NCI-H446 (cell line): Measurements from ENCODE around the gene CHCHD10.

Experiments used
- DNase-seq, 2 experiments: peaks; one replicate each; lab custom pipeline; 2025; lab: John Stamatoyannopoulos, UW

The CHCHD10 gene

DNA sequence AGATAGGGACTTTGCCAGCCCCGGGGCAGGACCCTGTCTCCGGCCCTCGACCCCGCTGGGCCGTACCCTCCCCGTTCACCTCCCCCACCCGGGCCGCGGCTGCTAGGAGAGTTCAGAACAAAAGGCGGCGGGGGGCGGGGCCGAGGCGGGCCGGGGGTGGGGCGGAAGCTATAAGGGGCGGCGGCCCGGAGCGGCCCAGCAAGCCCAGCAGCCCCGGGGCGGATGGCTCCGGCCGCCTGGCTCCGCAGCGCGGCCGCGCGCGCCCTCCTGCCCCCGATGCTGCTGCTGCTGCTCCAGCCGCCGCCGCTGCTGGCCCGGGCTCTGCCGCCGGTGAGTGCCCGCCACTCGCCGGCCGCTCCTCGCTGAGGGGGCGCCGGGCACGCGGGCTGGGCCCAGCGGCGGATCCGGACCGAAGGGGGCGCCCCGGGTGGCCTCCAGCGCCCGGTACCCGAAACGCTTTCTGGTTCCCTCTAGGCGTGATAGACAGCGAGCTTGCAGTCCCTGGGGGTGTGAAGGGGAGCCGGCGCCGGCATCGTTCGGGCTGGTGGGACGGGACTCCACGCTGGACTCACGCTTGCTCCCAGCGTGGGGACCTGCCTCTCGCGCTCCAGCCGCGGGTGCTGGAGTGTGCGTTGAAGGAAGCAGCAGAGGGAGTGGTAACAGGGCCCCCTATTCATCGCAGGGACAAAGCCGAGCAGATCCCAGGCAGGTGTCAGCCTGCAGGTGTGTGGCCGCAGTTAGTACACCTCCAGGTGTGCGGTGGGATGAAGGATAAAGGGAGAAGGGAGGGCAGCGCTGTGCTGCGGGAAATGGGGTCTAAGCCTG, 5.1 kb upstream of the CHCHD10 start, which contains the start of gene MMP11:
Gene MMP11 (plus strand): TSS at position 201 of the 825 bp plus-strand sequence. CDS start 22 bp downstream, at position 223.
- DNase-seq = peak in 1 of 2 experiments; percentile 47

DNA sequence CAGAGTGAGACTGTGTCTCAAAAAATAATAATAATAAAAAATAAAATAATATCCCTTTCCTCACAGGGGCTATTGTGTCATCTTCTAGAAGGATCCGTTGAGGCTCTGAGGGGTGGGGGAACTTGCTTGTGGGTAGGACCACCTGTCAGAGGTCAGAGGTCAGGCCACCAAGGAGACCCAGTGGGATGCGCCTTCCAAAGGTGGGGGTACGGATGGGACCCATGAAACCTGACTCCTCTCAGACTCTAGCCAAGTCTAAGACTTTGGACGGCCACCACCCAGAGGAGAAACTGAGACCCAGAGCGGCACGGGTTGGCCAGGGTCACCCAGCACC, 4.5 kb upstream of the CHCHD10 start:
- no peak for DNase-seq

DNA sequence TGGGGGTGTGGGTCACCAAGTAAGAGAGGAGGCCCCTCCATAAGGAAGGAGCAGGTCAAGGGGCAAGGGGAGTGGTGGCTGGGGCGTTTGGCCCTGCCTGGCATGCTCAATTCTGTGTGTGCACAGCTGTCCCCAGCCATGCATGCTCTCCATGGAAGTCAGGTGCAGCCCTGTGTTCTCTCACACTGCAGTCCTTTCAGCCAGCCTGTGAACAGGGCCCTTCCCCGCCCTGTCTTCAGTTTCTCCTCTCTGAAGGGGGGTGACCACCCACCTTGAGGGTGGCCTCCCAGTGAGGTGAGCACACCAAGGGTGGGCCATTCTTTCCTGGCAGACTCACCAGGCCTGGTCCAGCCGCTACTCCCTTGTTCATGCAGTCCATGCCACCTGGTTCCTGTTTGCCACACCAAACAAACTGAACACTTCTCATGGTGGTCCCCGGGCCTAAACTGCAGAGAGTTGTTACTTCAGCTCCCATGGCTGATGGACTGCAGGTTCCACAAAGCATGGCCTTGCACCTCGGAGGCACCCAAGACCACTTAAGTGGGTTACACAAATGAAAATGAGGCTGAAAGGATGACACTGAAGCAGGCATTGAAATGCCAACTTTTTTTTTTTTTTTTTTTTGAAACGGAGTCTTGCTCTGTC, 1.7 kb upstream of the CHCHD10 start:
- no peak for DNase-seq

DNA sequence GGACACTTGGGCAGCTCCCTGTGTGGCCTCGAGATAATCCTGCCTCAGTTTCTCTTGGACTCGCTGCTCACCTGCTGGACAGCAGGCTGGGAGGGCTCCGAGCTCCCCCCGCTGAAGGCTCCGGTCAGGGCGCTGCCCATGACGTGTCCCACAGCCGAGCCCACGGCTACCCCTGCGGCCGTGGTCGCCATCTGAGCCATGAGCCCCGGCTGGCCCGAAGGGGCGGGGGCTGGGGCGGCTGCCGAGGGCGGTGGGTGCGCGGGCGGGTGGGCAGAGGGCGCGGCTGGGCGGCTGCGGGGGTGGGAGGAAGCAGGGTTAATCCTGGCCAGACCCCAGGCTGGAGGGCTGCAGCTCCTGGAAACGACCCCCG, 484 bp downstream of the CHCHD10 start:
- DNase-seq = no peak

DNA sequence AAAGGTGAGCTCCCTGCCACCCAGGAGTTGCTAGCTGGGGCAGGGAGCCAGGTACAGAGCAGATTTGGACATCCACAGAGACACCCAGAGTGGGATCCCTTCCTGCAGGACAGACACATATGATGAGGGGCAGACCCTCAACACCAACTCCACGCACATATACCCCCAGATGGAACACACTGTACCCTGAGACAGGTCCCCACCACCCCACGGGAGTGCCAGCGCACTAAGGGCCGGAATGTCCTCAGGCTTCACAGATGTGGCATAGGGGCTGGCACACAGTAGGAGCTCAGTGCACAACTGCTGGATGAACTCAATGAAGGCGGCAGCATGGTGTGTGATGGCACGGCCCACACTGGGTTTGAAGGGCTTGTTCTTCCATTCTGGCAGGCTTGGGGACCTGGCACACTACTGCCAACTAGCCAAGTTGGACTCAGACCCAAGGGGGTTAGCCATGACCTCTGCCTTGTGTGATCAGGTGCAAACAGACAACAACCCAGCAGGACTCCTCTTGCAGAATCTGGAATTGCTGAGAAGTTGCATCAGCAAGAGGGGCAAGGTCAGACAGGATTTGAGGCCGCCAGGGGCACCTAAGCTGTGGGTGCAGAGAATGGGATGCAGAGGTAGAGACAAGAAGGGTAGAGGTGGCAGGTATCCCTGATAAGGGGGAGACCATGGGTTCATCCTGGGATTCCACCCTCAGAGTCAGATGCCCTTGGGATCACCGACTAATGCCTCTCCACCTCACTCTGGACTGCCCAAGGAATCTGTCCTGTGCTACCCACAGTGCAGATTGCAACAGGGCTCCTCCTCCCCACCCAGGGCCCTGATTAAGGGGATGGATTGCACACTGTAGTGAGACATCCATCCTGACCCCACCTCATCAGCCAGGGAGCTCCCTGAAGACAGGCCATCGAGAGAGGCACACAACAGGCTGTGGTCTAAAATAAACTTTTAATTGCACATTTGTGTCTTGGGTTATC, 2.6 kb downstream of the CHCHD10 start:
- DNase-seq = no peak

DNA sequence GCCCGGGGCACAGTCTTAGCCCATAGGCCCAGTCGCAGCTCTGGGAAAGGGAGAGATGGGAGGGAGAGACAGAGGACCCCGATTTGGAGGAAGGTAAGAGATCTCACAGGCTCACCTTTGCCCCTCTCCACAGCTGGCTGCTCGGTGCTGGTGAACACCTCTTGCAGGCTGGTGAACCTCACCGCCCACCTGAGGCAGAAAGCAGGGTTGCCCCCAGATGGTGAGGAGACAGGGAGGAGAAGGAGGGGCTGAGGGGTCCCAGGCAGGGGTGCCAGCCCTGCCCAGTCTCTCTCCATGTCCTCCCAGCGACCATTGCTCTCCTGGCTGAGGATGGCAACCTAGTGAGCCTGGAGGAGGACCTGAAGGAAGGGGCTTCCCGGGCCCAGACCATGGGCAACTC, 3.8 kb downstream of the CHCHD10 start:
- no peak for DNase-seq

DNA sequence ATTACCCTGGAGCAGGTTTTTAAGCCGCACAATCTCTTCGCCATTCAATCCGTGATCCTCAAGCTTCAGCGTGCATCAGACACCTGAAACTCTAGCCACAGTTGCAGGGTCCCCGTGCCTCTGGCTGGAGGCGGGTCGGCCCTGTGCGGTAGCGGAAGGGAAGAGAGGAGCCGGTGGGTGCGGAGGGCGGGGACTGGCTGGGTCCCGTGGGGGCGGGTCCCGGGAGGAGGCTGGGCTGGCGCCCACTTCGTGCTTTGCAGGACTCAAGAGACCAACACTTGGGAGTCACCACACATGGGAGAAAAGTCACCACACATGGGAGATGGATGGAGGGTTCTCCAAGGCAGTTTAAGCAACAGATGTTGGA, 4.2 kb downstream of the CHCHD10 start:
- no peak for DNase-seq

DNA sequence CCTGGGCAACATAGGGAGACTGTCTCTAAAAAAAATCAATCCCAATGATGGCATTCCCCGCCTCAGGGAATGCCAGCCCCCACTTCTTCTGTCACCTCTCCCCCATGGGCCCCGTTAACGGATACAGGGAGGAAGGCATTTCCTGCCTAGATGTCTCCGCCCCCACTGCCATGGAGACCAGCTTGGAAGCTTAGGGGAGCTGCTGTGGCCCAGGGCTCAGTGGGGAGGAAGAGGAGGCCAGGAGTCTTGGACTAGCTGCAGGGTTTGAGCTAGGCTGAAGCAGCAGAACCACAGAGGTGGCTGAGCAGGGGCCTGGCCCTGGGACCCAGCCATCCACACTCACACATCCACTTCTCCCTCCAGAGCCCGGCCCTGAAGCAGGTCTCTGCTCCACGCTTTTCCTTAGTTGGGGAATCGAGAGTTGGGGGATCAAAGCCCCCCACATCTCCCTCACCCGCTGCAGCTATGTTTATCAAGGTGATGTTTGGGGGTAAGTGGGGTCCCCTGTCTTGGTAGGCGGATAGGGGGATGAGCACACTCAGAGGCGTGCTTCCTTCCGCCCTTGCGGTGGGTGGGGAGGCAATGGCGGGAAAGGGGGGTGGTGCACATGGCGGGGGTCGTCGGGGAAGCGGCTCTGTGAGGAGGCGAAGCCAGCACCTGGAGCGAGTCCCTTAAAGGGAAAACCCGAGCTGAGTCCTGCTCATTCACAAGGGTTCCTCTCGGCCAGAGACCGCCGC, 4.8 kb downstream of the CHCHD10 start, which contains the start of gene C22orf15:
Gene C22orf15 (plus strand): TSS at position 149 of the 737 bp plus-strand sequence. CDS start 317 bp downstream, at position 466.
- no peak for DNase-seq

DNA sequence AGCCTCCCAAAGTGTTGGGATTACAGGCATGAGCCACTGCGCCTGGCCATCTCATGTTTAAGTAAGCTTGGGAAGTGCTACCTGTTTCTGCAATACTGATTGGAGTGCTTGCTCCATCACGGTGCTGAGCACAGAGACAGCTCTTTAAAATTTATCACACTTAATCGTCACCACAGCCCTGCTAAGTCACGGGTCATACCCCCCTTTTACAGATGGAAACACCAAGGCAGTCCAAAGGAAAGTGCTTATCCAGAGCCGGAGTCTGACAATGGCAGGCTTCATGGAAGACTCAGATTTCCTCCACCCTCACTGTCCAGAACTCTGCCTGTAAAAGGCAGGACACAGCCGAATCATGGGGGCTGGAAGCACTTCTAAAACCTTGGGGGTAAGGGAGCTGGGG, 7.7 kb downstream of the CHCHD10 start:
- DNase-seq = no peak

DNA sequence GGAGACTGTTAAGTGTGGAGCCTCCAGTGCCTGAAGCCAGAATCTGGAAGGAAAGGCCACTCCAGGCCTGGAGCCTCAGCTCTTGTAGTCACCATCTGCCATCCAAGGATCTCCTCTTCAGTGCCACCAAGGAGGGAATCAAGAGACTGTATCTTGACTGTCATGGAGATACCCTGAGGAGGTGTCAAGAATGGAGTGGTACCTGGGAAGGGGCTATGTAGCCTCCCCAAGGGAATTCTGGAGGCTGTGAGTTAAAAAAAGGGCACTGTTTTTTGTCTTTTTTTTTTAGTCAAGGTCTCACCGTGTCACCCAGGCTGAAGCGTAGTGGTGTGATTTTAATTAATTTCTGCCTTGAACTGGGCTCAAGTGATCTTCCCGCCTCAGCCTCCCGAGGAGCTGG, 8.2 kb downstream of the CHCHD10 start:
- no peak for DNase-seq

DNA sequence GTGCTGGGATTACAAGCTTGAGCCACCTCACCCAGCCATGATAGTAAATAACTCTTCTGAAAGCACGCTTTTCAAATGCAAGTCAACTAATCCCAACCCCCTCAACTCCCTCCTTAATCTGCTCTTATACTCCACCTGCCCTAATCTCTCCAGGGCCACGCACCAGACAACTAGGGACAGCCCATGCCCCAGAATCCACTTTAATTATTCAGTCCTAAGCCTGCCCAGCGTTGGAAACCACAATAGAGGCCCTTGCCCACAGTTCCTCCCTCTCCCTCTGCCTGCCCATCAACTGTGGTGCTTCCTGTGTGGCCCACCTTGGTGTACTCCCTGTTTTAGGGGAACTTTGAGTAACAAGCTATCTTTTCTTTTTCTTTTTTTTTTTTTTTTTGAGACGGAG, 10.9 kb downstream of the CHCHD10 start:
- no peak for DNase-seq

DNA sequence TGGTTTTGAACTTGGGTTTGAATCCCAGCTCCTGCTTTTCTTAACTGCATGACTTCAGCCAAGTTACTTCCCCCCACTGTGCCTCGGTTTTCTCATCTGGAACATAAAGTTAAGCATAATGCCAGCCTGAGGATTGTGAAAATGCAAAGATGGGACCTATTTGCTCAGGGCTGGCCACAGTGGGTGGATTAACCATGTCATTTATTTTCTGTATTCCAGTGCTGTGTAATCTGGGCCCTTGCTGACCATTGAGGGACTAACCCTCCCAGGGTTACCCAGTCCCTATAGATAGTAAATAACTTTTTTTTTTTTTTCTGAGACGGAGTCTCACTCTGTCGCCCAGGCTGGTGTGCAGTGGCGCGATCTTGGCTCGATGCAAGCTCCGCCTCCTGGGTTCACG, 12.1 kb downstream of the CHCHD10 start:
- no peak for DNase-seq

DNA sequence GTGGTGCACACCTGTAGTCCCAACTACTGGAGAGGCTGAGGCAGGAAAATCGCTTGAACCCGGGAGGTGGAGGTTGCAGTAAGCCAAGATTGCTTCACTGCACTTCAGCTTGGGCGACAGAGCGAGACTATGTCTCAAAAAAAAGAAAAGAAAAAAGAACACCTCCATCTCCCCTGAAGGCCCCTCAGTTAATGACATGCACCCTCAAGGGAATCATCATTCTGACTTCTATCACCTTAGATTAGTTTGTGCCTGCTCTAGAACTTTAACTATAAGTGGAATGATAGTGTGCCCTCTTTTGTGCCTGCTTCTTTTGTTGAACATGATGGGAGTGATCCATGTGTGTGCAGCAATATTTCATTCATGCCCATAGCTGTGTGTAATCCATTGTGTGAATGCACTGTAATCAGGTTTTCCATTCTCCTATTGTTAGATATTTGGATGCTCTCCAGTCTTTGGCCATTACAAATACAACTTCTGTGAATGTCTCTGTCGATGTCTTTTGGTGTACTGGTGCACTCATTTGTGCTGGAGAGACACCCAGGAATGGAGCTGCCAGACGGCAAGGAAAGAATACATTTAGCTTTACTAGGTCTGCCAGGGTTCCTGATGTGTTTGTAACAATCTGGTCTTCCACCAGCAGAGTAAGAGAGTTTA, 12.7 kb downstream of the CHCHD10 start:
- no peak for DNase-seq

DNA sequence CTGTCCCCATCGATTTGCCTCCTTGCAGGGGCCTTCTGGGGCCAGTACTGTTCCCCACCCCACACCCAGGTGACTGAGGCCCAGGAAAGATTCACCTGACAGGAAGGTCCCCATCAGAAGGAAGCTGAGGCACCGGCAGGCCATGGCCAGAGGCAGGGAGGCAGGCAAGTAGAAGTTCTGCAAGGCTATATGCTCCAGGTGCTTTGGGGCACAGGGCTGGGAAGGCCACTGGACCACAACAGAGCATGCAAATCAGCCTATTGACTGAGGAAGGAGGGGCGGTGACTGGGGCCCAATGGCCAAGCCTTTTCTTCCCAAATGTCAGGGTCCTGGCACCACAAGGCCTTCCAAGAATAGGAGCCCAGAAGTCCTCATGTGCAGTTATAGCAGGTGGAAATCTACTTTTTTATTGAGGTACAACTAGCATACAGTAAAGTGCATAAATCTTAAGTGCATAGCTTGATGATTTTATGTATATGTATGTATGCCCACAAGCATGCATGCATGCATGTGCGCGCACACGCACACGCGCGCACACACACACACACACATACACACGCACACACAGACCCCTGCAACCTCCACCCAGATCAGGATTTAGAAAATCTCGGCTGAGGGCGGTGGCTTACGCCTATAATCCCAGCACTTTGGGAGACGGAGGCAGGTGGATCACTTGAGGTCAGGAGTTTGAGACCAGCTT, 13.4 kb downstream of the CHCHD10 start, which contains the start of gene VPREB3:
Gene VPREB3 (minus strand): TSS at position 206 of the 700 bp plus-strand sequence. CDS start 62 bp downstream, at position 144.
- DNase-seq = no peak

DNA sequence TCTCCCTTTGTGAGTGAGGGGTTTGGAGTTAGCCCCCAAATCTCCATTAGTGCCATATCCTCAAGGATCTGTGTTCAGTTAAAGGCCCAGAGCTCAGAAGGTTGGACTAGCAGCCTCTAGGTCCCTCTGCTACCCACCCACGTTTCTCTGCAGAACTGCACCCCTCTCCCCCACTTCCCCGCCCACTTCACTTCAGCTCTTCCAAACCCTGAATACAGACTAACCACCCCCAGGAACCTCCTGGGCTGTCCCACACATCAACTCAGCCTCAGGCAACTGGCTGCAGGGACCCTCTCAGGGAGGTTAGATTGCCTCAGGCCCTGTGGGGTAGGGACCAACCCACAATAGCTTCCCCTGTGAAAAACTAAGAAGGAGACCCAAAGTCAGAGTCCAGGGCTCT, 14.4 kb downstream of the CHCHD10 start:
- DNase-seq = no peak

DNA sequence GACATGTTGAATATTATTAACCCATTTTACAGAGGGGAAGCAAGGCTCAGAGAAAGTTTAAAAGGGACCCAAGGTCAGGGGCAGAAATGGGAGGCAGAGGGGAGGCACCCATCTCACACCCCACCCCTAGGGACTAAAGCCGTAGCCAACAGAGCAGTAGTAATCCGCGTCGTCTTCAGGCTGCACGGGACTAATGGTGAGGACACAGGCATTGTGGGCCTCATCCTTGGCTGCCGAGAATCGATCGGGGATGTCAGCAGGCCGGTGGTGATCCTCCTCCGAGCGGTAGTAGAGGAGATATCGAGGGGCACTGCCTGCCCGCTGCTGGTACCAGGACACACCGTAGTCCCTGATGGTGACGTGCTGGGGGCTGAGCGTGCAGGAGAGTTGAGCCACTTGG, 15.0 kb downstream of the CHCHD10 start:
- DNase-seq = no peak

DNA sequence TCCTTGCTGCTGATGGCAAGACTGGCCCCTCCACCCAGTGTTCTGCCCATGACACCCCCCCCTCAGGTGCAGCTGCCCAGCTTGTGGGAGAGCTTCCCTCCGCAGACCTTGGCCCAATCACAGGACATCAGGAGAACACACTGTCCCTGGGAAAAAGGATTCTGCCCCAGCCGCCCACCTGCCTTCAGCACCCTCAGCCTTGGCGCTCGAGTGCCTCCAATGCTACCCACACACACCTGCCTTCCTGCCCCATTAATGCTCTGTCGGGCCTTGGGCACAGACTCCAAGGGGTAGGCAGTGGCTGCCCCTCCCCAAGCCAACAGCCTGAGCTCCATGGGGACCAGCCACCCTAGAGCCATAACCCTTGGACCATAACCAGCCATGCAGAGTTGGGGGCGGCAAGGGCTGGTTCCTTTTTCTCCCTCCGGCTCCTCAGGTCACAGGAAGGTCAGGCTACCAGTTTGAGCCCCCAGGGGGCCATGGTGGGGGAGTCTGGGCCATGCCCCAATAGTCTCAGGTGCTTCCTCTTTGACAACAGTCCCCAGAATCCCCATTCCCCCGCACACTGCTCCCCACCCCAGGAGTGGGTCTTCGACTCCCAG, 15.6 kb downstream of the CHCHD10 start:
- no peak for DNase-seq

DNA sequence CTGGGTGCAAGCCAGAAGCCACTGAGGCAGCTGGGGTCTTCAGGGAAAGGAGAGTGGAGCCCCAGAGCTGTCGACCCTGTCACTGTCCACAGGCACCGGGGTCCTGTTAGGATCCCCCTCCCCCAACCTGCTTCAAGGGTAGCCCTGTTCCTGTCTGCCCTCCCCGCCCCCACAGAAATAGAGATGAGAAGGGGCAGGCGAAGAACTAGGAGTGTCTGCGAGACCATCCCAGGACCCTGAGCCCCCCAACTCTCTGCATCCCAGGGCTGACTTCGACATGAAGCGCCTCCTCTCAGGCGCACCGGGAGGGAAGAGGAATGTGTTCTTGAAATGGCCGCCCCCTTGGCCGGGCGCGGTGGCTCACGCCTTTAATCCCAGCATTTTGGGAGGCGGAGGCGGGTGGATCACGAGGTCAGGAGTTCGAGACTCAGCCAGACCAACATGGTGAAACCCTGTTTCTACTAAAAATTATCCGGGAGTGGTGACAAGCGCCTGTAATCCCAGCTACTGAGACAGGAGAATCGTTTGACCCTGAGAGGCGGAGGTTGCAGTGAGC, 16.3 kb downstream of the CHCHD10 start:
- DNase-seq = no peak

DNA sequence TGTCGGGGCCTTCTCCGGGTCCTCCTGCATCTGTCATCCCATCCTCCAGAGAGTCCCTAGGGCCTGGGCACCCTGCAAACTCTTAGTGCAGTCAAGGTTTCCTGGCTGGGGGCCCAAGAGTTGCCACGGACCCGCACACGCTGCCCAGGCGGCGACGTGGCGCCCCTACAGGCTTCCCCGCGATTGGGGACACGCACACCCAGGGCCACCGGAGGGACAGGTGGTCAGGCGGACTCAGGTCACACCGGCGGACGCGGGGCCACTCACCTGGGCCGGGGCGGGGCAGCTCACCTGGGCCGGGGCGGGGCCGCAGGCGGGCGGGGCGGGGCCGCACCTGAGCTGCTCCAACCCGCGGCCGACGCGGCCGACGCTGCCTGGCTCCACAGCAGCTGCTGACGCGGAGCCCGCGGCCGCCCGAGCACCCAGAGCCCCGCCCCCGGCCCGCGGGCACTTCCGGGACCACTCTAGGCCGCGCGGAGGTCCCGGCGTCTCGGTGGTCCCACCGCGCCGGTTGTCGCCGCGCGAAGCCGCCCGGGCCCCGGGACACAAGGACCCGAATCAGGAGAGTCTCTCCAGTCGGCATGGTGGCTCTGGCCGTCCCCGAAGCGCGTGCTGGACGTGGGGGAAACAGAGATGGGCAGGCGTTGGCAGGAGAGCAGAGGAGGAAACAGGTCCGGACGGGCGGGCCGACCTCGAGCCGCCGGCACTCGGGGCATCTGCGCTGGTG, 16.9 kb downstream of the CHCHD10 start, which contains the start of gene ZNF70:
Gene ZNF70 (minus strand): TSS at position 399 of the 727 bp plus-strand sequence. CDS start 5,972 bp downstream, outside the sequence.
- peak; percentile 69 to 91 for DNase-seq
